BLaER1 (cell line): ENCODE measurements around the gene TMEM145.

Experiments
- H3K27ac ChIP-seq: shearing (Covaris generic); formaldehyde crosslinking; 2 replicates; pipeline ENCODE4 v1.8.1; 2022
- H3K27me3 ChIP-seq: shearing (Covaris generic); formaldehyde crosslinking; 2 replicates; pipeline ENCODE4 v1.8.1; 2022
- H3K36me3 ChIP-seq: shearing (Covaris generic); formaldehyde crosslinking; 2 replicates; pipeline ENCODE4 v1.8.1; 2022
- H3K4me1 ChIP-seq: shearing (Covaris generic); formaldehyde crosslinking; 2 replicates; pipeline ENCODE4 v1.8.1; 2022
- H3K4me2 ChIP-seq: shearing (Covaris generic); formaldehyde crosslinking; 2 replicates; pipeline ENCODE4 v1.8.1; 2022
- H3K4me3 ChIP-seq: shearing (Covaris generic); formaldehyde crosslinking; 2 replicates; pipeline ENCODE4 v1.8.1; 2022
- H3K9ac ChIP-seq: shearing (Covaris generic); formaldehyde crosslinking; 2 replicates; pipeline ENCODE4 v1.8.1; 2022
- H3K9me3 ChIP-seq: shearing (Covaris generic); formaldehyde crosslinking; 2 replicates; pipeline ENCODE4 v1.8.1; 2022
- H4K20me1 ChIP-seq: shearing (Covaris generic); formaldehyde crosslinking; 2 replicates; pipeline ENCODE4 v1.8.1; 2022
- Cebpa-rat ChIP-seq: shearing (Covaris generic); IDR thresholded peaks from 2 replicates; pipeline ENCODE4 v1.8.1; 2022

The TMEM145 gene

DNA sequence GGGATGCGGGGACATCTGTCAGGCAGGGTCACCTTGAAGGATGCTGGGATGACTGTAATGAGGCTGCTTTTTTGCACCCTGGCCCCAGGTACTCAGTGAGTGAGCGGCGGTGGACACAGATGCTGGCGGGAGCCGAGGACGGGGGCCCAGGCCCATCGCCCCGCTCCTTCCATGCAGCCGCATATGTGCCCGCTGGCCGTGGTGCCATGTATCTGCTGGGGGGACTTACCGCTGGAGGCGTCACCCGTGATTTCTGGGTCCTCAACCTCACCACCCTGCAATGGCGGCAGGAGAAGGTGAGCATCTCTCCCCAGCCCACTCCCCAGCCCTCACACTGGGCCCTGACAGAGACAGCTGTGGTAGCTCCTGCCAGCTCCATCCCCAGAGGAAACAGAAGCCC lies 43.6 kb downstream of the TMEM145 start:
- Histone ChIP-seq H3K4me2 (no peak overlapping the region), H3K27me3 (no peaks in the 10 kb centered on the region), H3K9me3 (no peaks in the 10 kb centered on the region), H3K27ac (no peak overlapping the region), H3K9ac (no peak overlapping the region), H3K36me3 (peaks cover 71% of the 10 kb centered on the region), H3K4me3 (no peak overlapping the region), H3K4me1 (peaks cover 17% of the 10 kb centered on the region), H4K20me1 (no peaks in the 10 kb centered on the region)
- no peak for TF ChIP-seq Cebpa-rat

DNA sequence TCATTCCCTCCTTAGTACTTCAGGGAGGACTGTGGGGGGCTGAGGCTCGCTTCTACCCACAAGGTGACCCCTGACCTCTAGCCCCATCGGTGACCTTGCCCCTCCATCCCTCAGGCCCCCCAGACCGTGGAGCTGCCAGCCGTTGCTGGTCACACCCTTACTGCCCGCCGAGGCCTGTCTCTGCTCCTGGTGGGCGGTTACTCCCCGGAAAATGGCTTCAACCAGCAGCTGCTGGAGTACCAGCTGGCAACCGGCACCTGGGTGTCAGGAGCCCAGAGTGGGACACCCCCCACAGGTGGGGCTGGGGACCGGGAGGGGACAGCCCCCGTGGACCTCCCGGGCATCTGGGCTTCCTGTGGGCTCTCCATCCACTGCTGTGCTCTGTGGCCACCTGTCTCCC lies 44.2 kb downstream of the TMEM145 start:
- Histone ChIP-seq H3K36me3 (peaks cover 72% of the 10 kb centered on the region), H3K4me3 (no peak overlapping the region), H3K9me3 (no peaks in the 10 kb centered on the region), H3K27ac (peak overlapping the region; percentile 18; the same call in 1 of the 2 replicates), H3K9ac (no peak overlapping the region), H4K20me1 (no peaks in the 10 kb centered on the region), H3K4me1 (peaks cover 14% of the 10 kb centered on the region), H3K27me3 (no peaks in the 10 kb centered on the region), H3K4me2 (no peak overlapping the region)
- no peak for TF ChIP-seq Cebpa-rat

DNA sequence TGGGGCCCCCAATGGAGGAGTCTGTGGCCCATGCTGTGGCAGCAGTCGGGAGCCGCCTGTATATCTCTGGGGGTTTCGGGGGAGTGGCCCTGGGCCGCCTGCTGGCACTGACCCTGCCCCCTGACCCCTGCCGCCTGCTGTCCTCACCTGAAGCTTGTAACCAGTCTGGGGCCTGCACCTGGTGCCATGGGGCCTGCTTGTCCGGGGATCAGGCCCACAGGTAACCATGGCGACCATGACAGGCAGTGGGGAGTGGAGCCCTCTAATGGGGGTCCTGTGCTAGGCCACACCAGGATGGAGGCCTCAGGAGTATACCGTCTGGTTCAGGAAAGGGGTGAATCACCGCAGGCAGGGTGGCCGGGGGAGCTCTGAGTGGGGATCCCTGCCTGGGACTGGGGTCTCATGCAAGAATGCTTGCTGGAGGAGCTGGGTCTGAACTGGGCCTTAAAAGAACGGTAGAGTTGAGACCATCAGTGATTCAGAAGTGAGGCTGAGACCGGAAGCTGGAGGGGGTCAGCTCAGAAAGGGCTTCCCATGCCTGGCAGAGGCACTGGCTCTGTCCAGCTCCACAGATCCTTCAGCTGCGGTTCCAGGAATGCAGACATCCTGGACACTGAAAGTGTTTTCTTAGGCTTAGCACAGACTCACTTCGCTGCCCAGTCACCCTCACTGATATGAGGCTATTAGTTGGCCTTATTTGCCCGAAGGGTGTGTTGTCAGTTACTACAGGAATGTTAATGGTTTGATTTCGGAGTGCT lies 47.9 kb downstream of the TMEM145 start:
- Histone ChIP-seq H3K36me3 (peaks cover 44% of the 10 kb centered on the region), H4K20me1 (no peaks in the 10 kb centered on the region), H3K9me3 (no peaks in the 10 kb centered on the region; the same call in 1 of the 2 replicates), H3K4me1 (peaks cover 38% of the 10 kb centered on the region), H3K4me2 (no peak overlapping the region), H3K4me3 (no peak overlapping the region), H3K27ac (no peak overlapping the region), H3K27me3 (no peaks in the 10 kb centered on the region), H3K9ac (no peak overlapping the region)
- TF ChIP-seq Cebpa-rat: no peak

DNA sequence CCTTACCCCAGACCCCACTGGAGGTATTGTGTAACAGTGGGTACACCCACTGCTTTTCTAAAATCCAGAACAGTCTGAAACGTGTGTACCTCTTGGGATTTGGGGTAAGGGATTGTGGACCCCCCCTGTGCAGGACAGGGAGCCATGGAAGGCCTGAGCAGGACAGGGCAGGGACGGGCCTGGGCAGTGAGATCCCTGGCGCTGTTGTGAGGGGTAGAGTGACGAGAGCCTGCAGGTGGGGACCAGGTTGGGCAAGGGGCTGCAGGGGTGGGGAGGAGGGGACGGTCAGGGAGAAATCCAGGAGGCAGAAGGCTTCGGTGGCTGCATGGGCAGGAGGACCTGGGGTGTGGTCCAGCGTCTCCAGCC lies 48.4 kb downstream of the TMEM145 start:
- no peak overlapping the region for H3K4me3 ChIP-seq
- peaks cover 44% of the 10 kb centered on the region for H3K4me1 ChIP-seq
- no peak overlapping the region for H3K4me2 ChIP-seq
- no peak overlapping the region for H3K9ac ChIP-seq
- no peaks in the 10 kb centered on the region for H4K20me1 ChIP-seq
- no peak overlapping the region for H3K27ac ChIP-seq
- no peaks in the 10 kb centered on the region; the same call in 1 of the 2 replicates for H3K9me3 ChIP-seq
- H3K36me3 ChIP-seq: peaks cover 38% of the 10 kb centered on the region
- no peaks in the 10 kb centered on the region for H3K27me3 ChIP-seq
- no peak for TF ChIP-seq Cebpa-rat

DNA sequence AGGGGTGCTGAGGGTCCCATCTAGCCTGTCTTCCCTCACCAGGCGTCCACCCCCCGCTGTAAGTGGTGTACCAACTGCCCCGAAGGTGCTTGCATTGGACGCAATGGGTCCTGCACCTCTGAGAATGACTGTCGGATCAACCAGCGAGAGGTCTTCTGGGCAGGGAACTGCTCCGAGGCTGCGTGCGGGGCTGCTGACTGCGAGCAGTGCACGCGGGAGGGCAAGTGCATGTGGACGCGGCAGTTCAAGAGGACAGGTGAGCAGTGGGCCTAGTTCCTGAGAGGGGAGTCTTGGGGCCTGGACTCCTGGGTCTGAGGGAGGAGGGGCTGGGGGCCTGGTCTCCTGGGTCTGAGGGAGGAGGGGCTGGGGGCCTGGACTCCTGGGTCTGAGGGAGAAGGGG lies 49.2 kb downstream of the TMEM145 start:
- Histone ChIP-seq H3K4me1 (peaks cover 52% of the 10 kb centered on the region), H3K4me2 (peak overlapping the region; percentile 71), H3K4me3 (no peak overlapping the region), H3K27me3 (no peaks in the 10 kb centered on the region), H3K27ac (peak overlapping the region; percentile 83), H4K20me1 (no peaks in the 10 kb centered on the region), H3K9ac (no peak overlapping the region), H3K9me3 (no peaks in the 10 kb centered on the region; the same call in 1 of the 2 replicates), H3K36me3 (peaks cover 30% of the 10 kb centered on the region)
- TF ChIP-seq Cebpa-rat: no peak

DNA sequence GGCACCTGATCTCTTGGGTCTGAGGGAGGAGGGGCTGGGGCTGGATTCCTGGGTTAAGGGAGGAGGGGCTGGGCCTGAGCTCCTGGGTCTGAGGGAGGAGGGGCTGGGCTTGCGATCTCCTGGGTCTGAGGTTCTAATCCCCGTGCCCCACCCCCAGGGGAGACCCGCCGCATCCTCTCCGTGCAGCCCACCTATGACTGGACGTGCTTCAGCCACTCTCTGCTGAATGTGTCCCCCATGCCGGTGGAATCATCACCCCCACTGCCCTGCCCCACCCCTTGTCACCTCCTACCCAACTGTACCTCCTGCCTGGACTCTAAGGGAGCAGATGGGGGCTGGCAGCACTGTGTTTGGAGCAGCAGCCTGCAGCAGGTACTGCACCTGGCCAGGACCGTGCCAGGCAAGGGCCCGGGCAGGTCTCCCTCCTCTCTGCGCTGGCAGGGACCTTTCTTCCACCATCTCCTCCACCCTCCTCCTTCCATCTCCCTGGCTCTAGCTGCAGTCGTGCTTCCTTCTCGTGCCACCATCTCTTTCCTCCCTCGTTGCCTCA lies 49.9 kb downstream of the TMEM145 start:
- Histone ChIP-seq H3K4me2 (peak overlapping the region; percentile 71), H3K27me3 (no peaks in the 10 kb centered on the region), H3K9ac (peak overlapping the region; percentile 26), H4K20me1 (no peaks in the 10 kb centered on the region), H3K27ac (peak overlapping the region; percentile 83), H3K36me3 (peaks cover 24% of the 10 kb centered on the region), H3K4me1 (peaks cover 54% of the 10 kb centered on the region), H3K9me3 (no peaks in the 10 kb centered on the region; the same call in 1 of the 2 replicates), H3K4me3 (no peak overlapping the region)
- TF ChIP-seq Cebpa-rat: no peak

DNA sequence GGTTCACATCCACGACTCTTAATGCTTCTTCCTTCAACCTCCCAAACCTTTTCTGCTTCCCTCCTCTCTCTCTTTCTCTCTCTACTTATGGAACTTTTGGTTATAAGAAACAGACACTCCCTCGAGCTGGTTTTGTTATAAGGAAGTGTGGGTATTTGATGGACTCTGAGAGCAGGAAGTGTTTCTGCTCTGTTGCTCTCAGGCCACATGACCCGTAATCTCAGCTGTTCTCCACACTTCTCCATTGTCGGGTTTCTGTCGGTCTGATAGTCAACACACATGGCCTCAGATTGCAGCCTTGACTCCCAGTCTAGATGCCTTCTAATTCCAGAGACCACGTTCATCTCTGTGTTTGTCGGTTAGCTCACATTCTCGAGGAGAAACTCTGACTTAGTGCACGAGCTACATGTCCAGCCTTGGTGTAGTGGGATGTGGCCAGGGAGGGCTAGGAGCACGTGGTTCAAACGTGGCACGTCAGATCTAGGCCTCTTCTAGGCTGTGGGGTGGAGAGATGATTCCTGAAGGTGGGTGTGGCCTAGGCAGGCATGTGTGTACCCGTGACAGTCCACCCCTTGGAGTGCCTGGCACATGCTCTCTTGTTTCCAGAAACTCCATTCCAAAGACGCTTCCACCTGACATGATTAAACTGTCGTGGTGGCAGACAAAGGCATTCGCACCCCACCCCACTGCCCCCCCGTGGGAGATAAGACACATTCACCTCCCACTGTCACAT lies 50.7 kb downstream of the TMEM145 start:
- H3K9me3 ChIP-seq: no peaks in the 10 kb centered on the region; the same call in 1 of the 2 replicates
- H3K4me3 ChIP-seq: peak overlapping the region; percentile 10; the same call in 1 of the 2 replicates
- peak overlapping the region; percentile 71 for H3K4me2 ChIP-seq
- H3K4me1 ChIP-seq: peaks cover 54% of the 10 kb centered on the region
- peak overlapping the region; percentile 83 for H3K27ac ChIP-seq
- H3K9ac ChIP-seq: peak overlapping the region; percentile 26; the same call in 1 of the 2 replicates
- H3K36me3 ChIP-seq: peaks cover 21% of the 10 kb centered on the region
- no peaks in the 10 kb centered on the region for H4K20me1 ChIP-seq
- no peak for TF ChIP-seq Cebpa-rat
- H3K27me3 ChIP-seq: no peaks in the 10 kb centered on the region

DNA sequence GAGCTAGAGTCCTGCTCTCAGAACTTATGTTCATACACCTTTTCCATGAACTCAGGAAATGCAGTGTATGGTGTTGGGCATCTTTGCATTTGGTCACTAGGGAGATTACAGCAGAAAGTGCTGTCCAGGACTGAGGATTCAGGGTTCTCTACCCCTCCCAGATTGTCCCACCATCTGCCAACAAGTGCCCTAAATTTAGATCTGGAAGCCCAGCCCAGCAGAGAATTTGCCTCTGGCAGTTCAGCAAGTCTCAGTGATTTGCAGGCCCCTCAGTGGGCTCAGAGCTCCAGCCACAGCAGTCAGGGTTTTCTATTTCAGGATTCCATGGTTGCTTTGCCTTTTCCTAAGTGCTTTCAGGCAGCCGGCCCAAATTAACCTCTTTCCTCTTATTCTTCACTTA lies 53.6 kb downstream of the TMEM145 start:
- no peak overlapping the region for H3K4me3 ChIP-seq
- H3K4me2 ChIP-seq: peak overlapping the region; percentile 71
- H3K9me3 ChIP-seq: no peaks in the 10 kb centered on the region; the same call in 1 of the 2 replicates
- H3K9ac ChIP-seq: peak overlapping the region; percentile 48
- peaks cover 64% of the 10 kb centered on the region for H3K4me1 ChIP-seq
- no peak for TF ChIP-seq Cebpa-rat
- H4K20me1 ChIP-seq: no peaks in the 10 kb centered on the region
- H3K27ac ChIP-seq: peak overlapping the region; percentile 59
- H3K27me3 ChIP-seq: no peaks in the 10 kb centered on the region
- peaks cover 30% of the 10 kb centered on the region for H3K36me3 ChIP-seq

DNA sequence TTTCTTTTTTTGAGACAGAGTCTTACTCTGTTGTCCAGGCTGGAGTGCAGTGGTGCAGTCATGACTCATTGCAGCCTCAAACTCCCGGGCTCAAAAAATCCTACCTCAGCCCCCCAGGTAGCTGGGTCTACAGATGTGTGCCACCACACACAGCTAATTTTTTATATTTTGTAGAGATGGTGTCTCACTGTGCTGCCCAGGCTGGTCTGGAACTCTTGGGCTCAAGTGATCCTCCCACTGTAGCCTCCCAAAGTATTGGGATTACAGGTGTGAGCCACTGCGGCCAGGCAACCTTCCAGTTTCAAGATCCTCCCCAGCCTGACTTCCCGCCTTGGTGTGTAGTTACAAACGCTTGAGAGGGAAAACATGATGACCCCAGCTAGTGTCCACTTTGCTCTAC lies 54.8 kb downstream of the TMEM145 start:
- Histone ChIP-seq H3K27me3 (no peaks in the 10 kb centered on the region), H4K20me1 (no peaks in the 10 kb centered on the region), H3K9ac (no peak overlapping the region), H3K9me3 (no peaks in the 10 kb centered on the region; the same call in 1 of the 2 replicates), H3K4me2 (no peak overlapping the region), H3K4me3 (no peak overlapping the region), H3K36me3 (peaks cover 25% of the 10 kb centered on the region), H3K4me1 (peaks cover 56% of the 10 kb centered on the region), H3K27ac (no peak overlapping the region)
- no peak for TF ChIP-seq Cebpa-rat

DNA sequence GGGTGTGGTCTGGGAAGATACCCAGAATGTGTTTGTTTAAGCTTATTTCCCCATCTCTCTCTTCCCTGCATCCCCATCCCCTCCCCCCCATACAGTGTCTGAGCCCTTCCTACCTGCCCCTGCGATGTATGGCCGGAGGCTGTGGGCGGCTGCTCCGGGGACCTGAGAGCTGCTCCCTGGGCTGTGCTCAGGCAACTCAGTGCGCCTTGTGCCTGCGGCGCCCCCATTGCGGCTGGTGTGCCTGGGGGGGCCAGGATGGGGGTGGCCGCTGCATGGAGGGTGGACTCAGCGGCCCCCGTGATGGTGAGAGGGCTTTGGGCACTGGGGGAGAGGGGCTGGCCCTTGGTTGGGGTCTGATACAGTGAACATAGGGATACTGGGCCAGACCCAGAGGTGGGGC lies 55.3 kb downstream of the TMEM145 start:
- Histone ChIP-seq H3K9me3 (no peaks in the 10 kb centered on the region; the same call in 1 of the 2 replicates), H3K27ac (no peak overlapping the region), H3K4me2 (no peak overlapping the region), H3K27me3 (no peaks in the 10 kb centered on the region), H3K4me3 (no peak overlapping the region), H4K20me1 (no peaks in the 10 kb centered on the region), H3K36me3 (peaks cover 25% of the 10 kb centered on the region), H3K9ac (no peak overlapping the region), H3K4me1 (peaks cover 52% of the 10 kb centered on the region)
- TF ChIP-seq Cebpa-rat: no peak
